HEK293 (cell line): Measurements from ENCODE around the gene ZCCHC24.

Experiments used
- CTCF ChIA-PET: fragments of 350-600 bp; formaldehyde crosslinking; extraction: SDS; loops from one replicate; lab custom pipeline; 2021; ENCODE audit warnings: antibody characterized with exemption; lab: Yijun Ruan, JAX
- POLR2A ChIA-PET: fragments of 300-600 bp; formaldehyde crosslinking; extraction: SDS; loops from one replicate; lab custom pipeline; 2020; ENCODE audit warnings: antibody characterized with exemption, inconsistent platforms; lab: Yijun Ruan, JAX
- H3K27ac ChIP-seq: fragments of 200-500 bp; sonication (Bioruptor generic); 2 replicates; pipeline ENCODE4 v1.5.1; 2014; ENCODE audit warnings: low read depth, low read length, control low read depth, inconsistent platforms; ENCODE audit errors: extremely low read depth
- H3K36me3 ChIP-seq, 2 experiments: fragments of 200-500 bp in 1 of 2; sonication (Bioruptor generic) in 1 of 2; 1 replicate in 1 of 2; 2 replicates in 1 of 2; pipeline ENCODE4 v1.5.1; 2014 to 2017; ENCODE audit warnings: inconsistent platforms in 2 of 2, low read length in 2 of 2; ENCODE audit not compliant: control insufficient read depth in 2 of 2, insufficient read depth in 1 of 2
- H3K4me1 ChIP-seq: fragments of 200-500 bp; sonication (Bioruptor generic); 2 replicates; pipeline ENCODE4 v1.5.1; 2014; ENCODE audit warnings: mild to moderate bottlenecking, low read length, inconsistent platforms; ENCODE audit not compliant: control insufficient read depth, insufficient read depth
- H3K4me3 ChIP-seq: 2 replicates; pipeline ENCODE4 v1.5.1; 2011; ENCODE audit warnings: low read depth, mild to moderate bottlenecking, control low read depth, low read length, moderate library complexity
- H3K9me3 ChIP-seq: fragments of 200-500 bp; sonication (Bioruptor generic); 2 replicates; pipeline ENCODE4 v1.5.1; 2014; ENCODE audit warnings: low read depth, low read length, inconsistent platforms; ENCODE audit not compliant: control insufficient read depth, insufficient read depth
- EGR2 ChIP-seq: fragments of 450-650 bp; formaldehyde crosslinking; IDR thresholded peaks from 2 replicates; pipeline ENCODE4 v1.5.1; 2016; ENCODE audit warnings: low read depth, missing biosample characterization, missing genetic modification characterization
- FEZF1 ChIP-seq: fragments of 450-650 bp; formaldehyde crosslinking; IDR thresholded peaks from 2 replicates; pipeline ENCODE4 v1.5.1; 2016; ENCODE audit warnings: missing biosample characterization, missing genetic modification characterization
- GLIS1 ChIP-seq: fragments of 450-650 bp; formaldehyde crosslinking; IDR thresholded peaks from 2 replicates; pipeline ENCODE4 v1.5.1; 2016; ENCODE audit warnings: missing biosample characterization, missing genetic modification characterization
- GLIS2 ChIP-seq: fragments of 450-650 bp; formaldehyde crosslinking; IDR thresholded peaks from 2 replicates; pipeline ENCODE4 v1.5.1; 2016; ENCODE audit warnings: missing biosample characterization, missing genetic modification characterization
- IKZF3 ChIP-seq: fragments of 450-650 bp; IDR thresholded peaks from 2 replicates; pipeline ENCODE4 v1.5.0; 2018; ENCODE audit warnings: missing biosample characterization, mild to moderate bottlenecking, missing genetic modification characterization, moderate library complexity
- OSR2 ChIP-seq: fragments of 450-650 bp; formaldehyde crosslinking; IDR thresholded peaks from 2 replicates; pipeline ENCODE4 v1.5.1; 2016; ENCODE audit warnings: missing biosample characterization, missing genetic modification characterization
- OVOL3 ChIP-seq: fragments of 450-650 bp; formaldehyde crosslinking; IDR thresholded peaks from 2 replicates; pipeline ENCODE4 v1.5.1; 2016; ENCODE audit warnings: missing biosample characterization, missing genetic modification characterization
- REPIN1 ChIP-seq: fragments of 450-650 bp; formaldehyde crosslinking; IDR thresholded peaks from 2 replicates; pipeline ENCODE4 v1.5.1; 2017; ENCODE audit warnings: missing biosample characterization, missing genetic modification characterization, low read depth
- SALL2 ChIP-seq: fragments of 450-650 bp; formaldehyde crosslinking; IDR thresholded peaks from 2 replicates; pipeline ENCODE4 v1.5.0; 2017; ENCODE audit warnings: missing biosample characterization, mild to moderate bottlenecking, missing genetic modification characterization, borderline replicate concordance
- SP7 ChIP-seq: fragments of 450-650 bp; formaldehyde crosslinking; IDR thresholded peaks from 2 replicates; pipeline ENCODE4 v1.5.1; 2016; ENCODE audit warnings: missing biosample characterization, missing genetic modification characterization
- ZBTB8A ChIP-seq: fragments of 450-650 bp; formaldehyde crosslinking; IDR thresholded peaks from 2 replicates; pipeline ENCODE4 v1.5.1; 2016; ENCODE audit warnings: missing biosample characterization, missing genetic modification characterization
- ZIC2 ChIP-seq: fragments of 450-650 bp; formaldehyde crosslinking; IDR thresholded peaks from 2 replicates; pipeline ENCODE4 v1.5.1; 2016; ENCODE audit warnings: missing biosample characterization, missing genetic modification characterization
- ZNF16 ChIP-seq: fragments of 450-650 bp; formaldehyde crosslinking; IDR thresholded peaks from 2 replicates; pipeline ENCODE4 v1.5.1; 2016; ENCODE audit warnings: low read depth, missing biosample characterization, missing genetic modification characterization
- ZNF341 ChIP-seq: fragments of 450-650 bp; formaldehyde crosslinking; IDR thresholded peaks from 2 replicates; pipeline ENCODE4; 2016; ENCODE audit warnings: low read depth, missing biosample characterization, missing genetic modification characterization
- ZNF366 ChIP-seq: fragments of 450-650 bp; formaldehyde crosslinking; conservative IDR thresholded peaks from 2 replicates; pipeline ENCODE4 v1.5.1; 2016; ENCODE audit warnings: missing biosample characterization, missing genetic modification characterization
- ZNF423 ChIP-seq: fragments of 450-650 bp; formaldehyde crosslinking; IDR thresholded peaks from 2 replicates; pipeline ENCODE4 v1.5.1; 2016; ENCODE audit warnings: missing biosample characterization, missing genetic modification characterization
- ZNF449 ChIP-seq: fragments of 450-650 bp; formaldehyde crosslinking; IDR thresholded peaks from 2 replicates; pipeline ENCODE4 v1.5.1; 2017; ENCODE audit warnings: missing biosample characterization, mild to moderate bottlenecking, missing genetic modification characterization, moderate library complexity
- ZNF501 ChIP-seq: fragments of 450-650 bp; formaldehyde crosslinking; IDR thresholded peaks from 2 replicates; pipeline ENCODE4 v1.5.1; 2016; ENCODE audit warnings: missing biosample characterization, missing genetic modification characterization
- ZNF660 ChIP-seq: fragments of 450-650 bp; IDR thresholded peaks from 2 replicates; pipeline ENCODE4 v1.5.1; 2018; ENCODE audit warnings: missing biosample characterization, mild to moderate bottlenecking, missing genetic modification characterization
- ZNF704 ChIP-seq: fragments of 450-650 bp; formaldehyde crosslinking; IDR thresholded peaks from 2 replicates; pipeline ENCODE4 v1.5.1; 2016; ENCODE audit warnings: missing biosample characterization, missing genetic modification characterization
- TF ChIP-seq, protein P1 (sequence below): fragments of 450-650 bp; formaldehyde crosslinking; IDR thresholded peaks from 2 replicates; pipeline ENCODE4 v1.5.1; 2016; ENCODE audit warnings: missing biosample characterization, missing genetic modification characterization
- TF ChIP-seq, protein P2 (sequence below): fragments of 450-650 bp; formaldehyde crosslinking; IDR thresholded peaks from 2 replicates; pipeline ENCODE4 v1.5.1; 2016; ENCODE audit warnings: missing biosample characterization, missing genetic modification characterization
- TF ChIP-seq, protein P3 (sequence below): fragments of 450-650 bp; IDR thresholded peaks from 2 replicates; pipeline ENCODE4 v1.5.1; 2018; ENCODE audit warnings: missing biosample characterization, missing genetic modification characterization

The ZCCHC24 gene

DNA sequence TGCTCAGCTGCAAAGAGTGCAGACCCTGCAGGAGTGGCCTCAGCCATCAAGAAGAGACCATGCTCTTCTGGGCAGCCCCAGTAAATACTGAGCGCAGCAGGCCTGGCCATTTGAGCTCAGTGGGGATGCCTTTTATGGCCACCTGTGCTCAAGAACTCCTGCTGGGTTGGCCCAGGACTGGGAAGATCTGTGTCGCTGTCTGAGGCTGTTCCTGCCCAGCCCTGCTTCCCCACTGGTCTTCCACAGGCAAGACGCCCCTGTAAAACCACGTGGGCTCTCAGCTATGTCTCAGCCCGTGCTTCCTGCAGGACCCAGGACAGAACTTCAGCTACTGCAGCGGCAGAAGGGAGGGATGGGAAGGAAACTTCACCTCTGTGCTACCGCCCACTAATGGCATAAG lies 108.7 kb downstream of the ZCCHC24 start (continued):
- TF ChIP-seq GLIS2 (tag by site-specific recombination): peak; percentile 45; the same call in 1 of the 2 replicates
- peak; percentile 98 for TF ChIP-seq ZNF341 (tag by site-specific recombination)
- no peak; the same call in 1 of the 2 replicates for TF ChIP-seq OSR2 (tag by site-specific recombination)
- TF ChIP-seq, protein P1, sequence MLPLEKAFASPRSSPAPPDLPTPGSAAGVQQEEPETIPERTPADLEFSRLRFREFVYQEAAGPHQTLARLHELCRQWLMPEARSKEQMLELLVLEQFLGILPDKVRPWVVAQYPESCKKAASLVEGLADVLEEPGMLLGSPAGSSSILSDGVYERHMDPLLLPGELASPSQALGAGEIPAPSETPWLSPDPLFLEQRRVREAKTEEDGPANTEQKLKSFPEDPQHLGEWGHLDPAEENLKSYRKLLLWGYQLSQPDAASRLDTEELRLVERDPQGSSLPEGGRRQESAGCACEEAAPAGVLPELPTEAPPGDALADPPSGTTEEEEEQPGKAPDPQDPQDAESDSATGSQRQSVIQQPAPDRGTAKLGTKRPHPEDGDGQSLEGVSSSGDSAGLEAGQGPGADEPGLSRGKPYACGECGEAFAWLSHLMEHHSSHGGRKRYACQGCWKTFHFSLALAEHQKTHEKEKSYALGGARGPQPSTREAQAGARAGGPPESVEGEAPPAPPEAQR (tag by site-specific recombination): no peak
- TF ChIP-seq, protein P2, sequence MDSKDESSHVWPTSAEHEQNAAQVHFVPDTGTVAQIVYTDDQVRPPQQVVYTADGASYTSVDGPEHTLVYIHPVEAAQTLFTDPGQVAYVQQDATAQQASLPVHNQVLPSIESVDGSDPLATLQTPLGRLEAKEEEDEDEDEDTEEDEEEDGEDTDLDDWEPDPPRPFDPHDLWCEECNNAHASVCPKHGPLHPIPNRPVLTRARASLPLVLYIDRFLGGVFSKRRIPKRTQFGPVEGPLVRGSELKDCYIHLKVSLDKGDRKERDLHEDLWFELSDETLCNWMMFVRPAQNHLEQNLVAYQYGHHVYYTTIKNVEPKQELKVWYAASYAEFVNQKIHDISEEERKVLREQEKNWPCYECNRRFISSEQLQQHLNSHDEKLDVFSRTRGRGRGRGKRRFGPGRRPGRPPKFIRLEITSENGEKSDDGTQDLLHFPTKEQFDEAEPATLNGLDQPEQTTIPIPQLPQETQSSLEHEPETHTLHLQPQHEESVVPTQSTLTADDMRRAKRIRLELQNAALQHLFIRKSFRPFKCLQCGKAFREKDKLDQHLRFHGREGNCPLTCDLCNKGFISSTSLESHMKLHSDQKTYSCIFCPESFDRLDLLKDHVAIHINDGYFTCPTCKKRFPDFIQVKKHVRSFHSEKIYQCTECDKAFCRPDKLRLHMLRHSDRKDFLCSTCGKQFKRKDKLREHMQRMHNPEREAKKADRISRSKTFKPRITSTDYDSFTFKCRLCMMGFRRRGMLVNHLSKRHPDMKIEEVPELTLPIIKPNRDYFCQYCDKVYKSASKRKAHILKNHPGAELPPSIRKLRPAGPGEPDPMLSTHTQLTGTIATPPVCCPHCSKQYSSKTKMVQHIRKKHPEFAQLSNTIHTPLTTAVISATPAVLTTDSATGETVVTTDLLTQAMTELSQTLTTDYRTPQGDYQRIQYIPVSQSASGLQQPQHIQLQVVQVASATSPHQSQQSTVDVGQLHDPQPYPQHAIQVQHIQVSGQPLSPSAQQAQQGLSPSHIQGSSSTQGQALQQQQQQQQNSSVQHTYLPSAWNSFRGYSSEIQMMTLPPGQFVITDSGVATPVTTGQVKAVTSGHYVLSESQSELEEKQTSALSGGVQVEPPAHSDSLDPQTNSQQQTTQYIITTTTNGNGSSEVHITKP (tag by site-specific recombination): peak; percentile 58
- TF ChIP-seq IKZF3 (tag by site-specific recombination): peak; percentile 50
- no peak for TF ChIP-seq REPIN1
- TF ChIP-seq ZIC2 (tag by site-specific recombination): peak; percentile 99
- TF ChIP-seq ZNF449 (tag by site-specific recombination): no peak
- TF ChIP-seq FEZF1 (tag by site-specific recombination): 0 out of 2 replicates have a peak, but pooled peaks have one; percentile 7
- TF ChIP-seq ZBTB8A (tag by site-specific recombination): peak; percentile 86
- TF ChIP-seq ZNF423 (tag by site-specific recombination): peak; percentile 88

GRCh38 chr10:79336276-79336675 lies 109.1 kb downstream of the ZCCHC24 start:
- H3K27ac ChIP-seq: no peak overlapping the region
- CTCF ChIA-PET: no interaction called here
- TF ChIP-seq, protein P3, sequence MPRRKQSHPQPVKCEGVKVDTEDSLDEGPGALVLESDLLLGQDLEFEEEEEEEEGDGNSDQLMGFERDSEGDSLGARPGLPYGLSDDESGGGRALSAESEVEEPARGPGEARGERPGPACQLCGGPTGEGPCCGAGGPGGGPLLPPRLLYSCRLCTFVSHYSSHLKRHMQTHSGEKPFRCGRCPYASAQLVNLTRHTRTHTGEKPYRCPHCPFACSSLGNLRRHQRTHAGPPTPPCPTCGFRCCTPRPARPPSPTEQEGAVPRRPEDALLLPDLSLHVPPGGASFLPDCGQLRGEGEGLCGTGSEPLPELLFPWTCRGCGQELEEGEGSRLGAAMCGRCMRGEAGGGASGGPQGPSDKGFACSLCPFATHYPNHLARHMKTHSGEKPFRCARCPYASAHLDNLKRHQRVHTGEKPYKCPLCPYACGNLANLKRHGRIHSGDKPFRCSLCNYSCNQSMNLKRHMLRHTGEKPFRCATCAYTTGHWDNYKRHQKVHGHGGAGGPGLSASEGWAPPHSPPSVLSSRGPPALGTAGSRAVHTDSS: no peak
- TF ChIP-seq ZNF366 (tag by site-specific recombination): no peak
- no peaks in the 10 kb centered on the region for H3K36me3 ChIP-seq
- no peak overlapping the region for H3K4me3 ChIP-seq
- H3K4me1 ChIP-seq: no peaks in the 10 kb centered on the region
- POLR2A ChIA-PET: no interaction called here
- H3K9me3 ChIP-seq: no peaks in the 10 kb centered on the region

- Histone ChIP-seq H3K4me3 (no peak overlapping the region), H3K4me1 (no peaks in the 10 kb centered on the region), H3K27ac (no peak overlapping the region), H3K9me3 (no peaks in the 10 kb centered on the region), H3K36me3 (no peaks in the 10 kb centered on the region)
- ChIA-PET POLR2A (interaction anchor here (3.0 kb wide), 1 partner anchor 13 kb away, joined by 12 read pairs; no protein-coding TSS in a partner anchor), CTCF (interaction anchor here (2.1 kb wide), 1 partner anchor 10 kb away, joined by 8 read pairs; no protein-coding TSS in a partner anchor)
- TF ChIP-seq ZNF501 (tag by site-specific recombination) (no peak), SP7 (tag by site-specific recombination) (no peak), SALL2 (tag by site-specific recombination) (no peak), GLIS1 (tag by site-specific recombination) (0 out of 2 replicates have a peak, but pooled peaks have one; percentile 2), OVOL3 (no peak), ZNF16 (no peak), ZNF704 (tag by site-specific recombination) (no peak), FEZF1 (tag by site-specific recombination) (no peak), ZNF660 (no peak), EGR2 (tag by site-specific recombination) (0 out of 2 replicates have a peak, but pooled peaks have one; percentile 0)
These were observed 109.8 kb downstream of the ZCCHC24 start for GRCh38 chr10:79335470-79336235.
